ENCODE data around the gene CAMTA1.

Gene CAMTA1

DNA sequence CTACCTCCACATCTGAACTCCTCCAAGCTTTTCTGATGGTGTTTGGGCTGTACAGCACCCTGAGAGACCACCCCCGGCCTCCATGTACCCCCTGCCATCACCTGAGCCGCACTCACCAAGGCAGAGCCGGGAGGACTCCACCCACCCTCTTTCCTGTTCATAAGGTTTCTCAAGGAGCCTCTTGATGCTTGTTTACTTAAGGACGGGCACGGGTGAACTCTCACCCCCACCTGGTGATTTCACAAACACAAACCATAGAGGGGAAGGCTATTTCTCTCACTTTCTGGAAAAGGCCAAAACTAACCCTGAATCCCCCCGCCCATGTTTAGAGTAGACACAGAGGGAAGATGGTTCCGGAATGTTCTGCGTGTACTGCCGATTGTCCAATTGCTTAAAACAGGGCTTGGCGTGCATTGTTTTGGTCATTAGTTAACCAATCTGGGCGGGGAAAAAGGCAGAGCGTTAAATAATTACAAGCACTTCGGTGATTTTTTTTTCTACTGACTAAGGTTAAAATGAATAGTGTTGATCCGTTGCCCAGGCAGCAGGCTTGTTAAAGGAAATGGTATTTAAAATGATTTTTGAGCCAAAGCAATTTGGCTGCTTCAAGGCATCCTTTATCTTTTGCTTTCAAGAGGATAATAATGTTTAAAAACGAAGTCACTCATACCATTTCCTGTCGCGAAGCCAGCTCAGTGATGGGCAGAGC lies 706.0 kb downstream of the CAMTA1 start:
- no peak for DNase-seq (ENCODE audit: low read depth in 2 of 2)

DNA sequence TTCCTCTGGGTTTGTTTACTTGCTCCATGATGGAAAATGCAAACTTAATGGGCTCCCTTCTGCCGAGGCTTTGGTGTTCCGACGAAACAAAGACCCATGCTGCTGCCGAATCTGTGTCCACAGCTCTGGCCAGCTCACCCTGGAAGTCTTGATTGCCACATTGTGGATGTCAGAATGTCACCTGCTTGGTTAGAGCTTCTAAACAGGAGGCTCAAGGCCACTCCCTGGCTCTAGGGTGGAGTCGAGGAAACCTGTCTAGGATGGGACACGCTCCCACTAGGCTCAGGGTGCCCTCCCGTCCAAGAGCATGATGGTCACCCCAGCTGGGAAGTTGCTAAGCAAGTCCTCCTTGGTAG lies 706.5 kb downstream of the CAMTA1 start:
- no peak for DNase-seq (ENCODE audit: low read depth in 2 of 2)

DNA sequence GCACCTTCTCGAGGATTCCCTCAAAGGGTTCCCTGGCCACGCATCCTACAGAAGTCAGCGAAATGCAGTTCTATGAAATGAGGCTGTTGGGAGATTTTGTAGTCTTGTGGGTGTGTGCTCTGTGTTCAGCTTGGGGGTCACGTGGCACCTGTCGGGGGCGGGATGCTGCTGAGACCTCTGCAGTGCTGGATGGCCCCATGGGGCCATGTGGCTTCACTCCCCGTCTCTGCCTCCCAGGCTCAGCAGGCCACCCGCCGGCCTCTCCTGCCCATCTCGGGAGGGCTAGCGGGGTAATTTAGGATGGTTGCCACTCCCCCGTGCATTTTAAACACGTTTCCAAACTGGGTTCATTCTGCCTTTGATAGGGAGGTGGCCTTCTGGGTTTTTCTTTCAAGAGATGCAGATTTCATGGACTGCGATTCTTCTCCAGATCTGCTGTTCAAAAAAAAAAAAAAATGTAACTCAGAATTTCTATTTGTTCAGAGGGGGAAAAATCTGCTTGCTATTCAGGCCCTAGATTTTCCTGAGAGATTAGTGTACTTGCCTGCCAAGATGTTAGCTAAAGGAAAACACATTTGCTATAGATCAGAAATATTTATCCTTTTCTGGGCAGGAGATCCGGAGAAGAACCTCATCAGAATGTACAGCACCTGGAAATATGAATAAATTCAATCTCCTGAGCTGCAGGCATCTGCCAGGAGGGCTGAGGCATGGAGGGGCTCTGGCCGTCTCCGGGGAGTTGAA lies 708.6 kb downstream of the CAMTA1 start:
- no peak for DNase-seq (ENCODE audit: low read depth in 2 of 2)

DNA sequence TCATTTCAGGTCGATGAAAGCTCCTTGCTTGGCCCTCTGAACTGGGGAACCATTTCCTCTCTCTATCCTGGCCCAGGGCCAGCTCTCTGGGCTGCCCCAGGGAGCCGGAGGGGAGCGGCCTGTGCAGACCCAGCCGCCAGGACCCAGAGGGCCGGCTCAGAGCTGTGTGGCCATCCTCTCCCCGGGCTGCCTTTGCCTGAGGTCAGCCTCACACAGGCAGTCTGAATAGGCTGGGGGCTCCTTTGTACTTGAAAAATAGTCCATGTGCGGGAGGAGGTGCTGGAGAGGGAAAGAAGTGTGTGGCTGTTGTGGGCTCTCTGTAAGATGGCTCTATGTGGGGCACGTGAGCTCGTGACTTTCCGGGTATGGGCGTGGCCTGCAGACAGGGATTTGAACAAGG lies 710.7 kb downstream of the CAMTA1 start:
- no peak for DNase-seq (ENCODE audit: low read depth in 2 of 2)

DNA sequence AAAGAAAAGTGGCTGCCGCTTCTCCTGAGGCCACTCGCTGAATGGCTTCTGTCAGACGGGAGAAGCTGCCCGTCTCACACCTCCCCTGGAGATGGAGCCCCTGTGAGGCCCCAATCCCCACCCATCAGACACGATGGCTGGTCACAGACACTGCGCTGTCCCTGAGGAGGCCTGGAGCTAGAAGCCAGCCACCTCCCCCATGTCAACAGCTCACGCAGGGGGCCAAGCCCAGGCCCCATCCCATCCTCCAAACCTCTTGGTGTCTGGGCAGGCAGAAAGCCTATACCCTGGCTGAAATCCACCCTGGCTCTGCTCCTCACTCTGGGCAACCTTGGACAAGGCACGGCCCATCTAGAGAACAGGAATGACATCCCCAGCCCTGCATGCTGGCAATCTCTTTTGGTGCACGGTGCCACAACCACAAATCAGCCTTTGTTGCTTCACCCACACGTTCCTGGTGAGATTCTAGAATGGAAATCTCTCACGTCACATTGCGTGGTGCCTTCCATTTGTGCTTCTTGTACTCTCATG lies 711.9 kb downstream of the CAMTA1 start:
- no peak for DNase-seq (ENCODE audit: low read depth in 2 of 2)

DNA sequence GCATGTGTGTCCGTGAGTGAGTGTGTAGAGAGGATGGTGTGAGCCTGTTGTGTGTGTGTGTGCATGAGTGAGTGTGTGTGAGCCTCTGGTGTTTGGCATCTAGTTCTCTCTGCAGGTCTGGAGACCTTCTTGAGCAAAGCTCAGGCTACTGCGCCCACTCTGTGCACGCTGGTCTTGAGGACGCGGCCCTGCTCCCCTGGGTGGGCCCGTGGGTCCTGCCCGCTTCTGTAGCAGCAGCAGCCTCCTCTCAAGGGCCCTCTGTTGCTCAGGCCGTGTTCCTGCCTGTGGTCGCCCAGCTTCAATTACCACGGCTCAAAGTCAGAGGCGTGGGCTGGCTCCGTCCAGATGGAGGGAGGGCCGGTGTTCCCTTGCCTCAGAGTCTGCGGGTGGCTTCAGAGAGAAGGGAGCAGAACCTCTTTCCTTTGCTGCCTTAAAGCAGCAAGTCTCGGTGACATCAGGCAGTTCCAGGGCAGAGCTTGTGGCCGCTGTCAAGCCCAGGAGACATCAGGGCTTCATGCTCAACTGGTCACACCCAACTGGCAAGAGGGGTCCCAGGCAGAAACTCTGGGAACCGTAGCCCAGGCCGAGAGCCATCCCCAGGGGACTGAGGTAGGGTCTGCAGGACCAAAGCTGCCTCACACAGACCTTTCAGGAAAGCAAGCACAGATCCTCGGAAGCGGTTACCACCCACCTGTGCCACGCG lies 715.3 kb downstream of the CAMTA1 start:
- DNase-seq (ENCODE audit: low read depth in 2 of 2) = no peak

DNA sequence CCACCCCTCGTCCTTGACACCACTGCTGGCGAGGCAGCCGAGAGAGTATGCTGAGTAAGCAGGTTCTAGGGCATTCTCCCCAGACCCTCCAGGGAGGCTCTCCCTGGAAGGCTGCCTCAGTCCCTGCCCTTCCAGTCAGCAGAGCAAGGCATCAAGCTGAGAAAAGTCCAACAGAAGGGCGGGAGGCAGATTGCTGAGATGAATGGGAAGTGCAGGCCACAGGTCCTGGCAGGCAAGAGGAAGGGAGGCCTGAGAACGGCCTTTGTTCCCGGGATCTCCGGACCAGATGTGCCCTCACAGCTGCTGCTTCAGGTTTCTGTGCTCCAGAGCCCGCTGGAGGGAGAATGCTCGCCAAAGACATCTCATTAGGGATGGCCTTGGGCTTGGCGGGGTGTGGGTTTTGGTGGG lies 715.8 kb downstream of the CAMTA1 start:
- no peak for DNase-seq (ENCODE audit: low read depth in 2 of 2)

DNA sequence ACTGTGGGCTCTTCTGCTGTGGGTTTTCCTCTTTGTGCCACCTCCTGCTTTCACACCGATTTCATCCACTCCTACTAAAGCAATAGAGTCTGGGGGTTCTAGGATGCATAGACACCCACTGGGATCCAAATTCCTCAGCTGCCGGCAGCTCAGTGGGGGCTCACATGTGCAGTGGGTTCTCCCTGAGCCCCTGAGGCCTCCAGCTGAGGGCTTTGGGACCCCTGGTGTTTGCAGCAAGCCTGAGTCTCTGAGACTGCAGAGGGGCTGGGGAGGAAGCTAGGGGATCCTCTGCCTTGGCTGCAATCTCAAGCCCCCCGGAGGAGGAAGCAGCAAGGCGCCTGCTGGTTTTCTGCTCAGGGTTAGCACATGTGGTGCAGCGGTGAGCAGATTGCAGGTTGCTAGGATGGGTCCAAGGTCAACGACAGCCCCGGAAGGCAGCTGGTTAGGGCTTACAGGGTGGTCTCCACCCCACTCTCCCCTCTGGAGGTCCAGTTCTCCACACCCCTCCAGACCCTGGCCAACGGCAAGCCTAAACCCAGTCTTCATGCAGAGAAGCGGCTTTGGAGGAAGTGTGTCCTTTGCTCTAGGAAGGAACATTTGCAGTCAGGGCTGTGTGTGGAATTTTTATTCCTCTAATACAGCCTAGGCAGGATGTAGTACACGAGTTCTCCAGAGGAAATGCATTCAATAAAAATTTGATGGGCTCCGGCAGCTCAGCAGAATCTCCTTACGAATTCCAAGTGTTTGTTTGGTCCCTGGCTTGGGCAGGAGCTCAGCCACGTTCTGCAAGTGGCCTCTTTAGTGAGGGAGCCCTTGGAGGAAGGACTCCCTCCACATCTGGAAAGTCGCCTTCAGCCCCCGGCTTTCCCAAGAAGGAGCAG lies 716.7 kb downstream of the CAMTA1 start:
- no peak for DNase-seq (ENCODE audit: low read depth in 2 of 2)

DNA sequence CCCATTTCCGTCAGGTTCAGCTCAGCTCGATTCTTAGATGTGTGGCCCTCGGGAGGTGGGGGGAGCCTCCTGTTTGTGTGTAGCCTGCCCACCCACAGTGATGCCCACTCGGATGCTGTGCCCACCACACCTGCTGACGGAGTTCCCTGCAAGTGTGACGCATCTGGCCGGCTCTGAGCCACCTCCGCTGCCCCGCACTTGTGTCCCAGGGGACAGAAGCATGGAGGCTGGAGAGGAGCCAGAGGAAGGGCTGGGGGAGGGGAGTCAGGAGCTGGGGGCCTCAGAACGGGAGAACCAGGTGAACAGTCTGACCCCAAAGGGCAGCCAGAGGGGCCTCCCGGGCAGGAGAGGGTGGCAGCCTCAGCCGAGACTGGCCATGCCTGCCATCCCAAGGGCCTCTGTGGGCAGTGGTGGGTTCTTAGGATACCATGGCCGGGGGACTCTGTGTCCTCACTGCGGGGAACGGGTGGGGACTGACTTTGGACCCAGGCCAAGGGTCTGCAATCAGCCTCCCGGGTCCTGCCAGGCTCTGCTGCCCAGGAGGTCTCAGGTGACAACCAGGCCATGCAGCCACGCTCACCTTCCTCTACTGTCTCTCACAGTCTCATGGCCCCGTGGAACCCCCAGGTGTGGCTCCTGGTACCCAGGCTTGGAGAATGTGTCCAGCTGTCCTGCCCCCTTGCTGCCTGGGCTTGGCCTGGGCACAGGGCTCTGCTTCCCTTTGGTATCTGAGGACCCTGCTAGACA lies 718.6 kb downstream of the CAMTA1 start:
- DNase-seq (ENCODE audit: low read depth in 2 of 2) = no peak

DNA sequence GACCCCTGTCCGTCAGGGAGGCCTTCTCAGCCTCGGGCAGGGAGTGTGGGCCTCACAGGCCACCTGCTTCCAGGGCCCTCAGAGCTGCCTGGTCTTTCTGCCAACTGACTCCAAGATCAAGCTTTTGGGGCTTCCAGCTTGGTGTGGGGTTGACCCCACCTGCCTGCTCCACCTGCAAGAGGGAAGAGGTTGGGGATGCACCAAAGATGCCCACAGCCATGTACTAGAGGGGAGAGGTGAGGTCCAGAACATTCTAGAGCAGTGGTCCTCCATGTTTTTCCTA lies 719.1 kb downstream of the CAMTA1 start:
- no peak for DNase-seq (ENCODE audit: low read depth in 2 of 2)

DNA sequence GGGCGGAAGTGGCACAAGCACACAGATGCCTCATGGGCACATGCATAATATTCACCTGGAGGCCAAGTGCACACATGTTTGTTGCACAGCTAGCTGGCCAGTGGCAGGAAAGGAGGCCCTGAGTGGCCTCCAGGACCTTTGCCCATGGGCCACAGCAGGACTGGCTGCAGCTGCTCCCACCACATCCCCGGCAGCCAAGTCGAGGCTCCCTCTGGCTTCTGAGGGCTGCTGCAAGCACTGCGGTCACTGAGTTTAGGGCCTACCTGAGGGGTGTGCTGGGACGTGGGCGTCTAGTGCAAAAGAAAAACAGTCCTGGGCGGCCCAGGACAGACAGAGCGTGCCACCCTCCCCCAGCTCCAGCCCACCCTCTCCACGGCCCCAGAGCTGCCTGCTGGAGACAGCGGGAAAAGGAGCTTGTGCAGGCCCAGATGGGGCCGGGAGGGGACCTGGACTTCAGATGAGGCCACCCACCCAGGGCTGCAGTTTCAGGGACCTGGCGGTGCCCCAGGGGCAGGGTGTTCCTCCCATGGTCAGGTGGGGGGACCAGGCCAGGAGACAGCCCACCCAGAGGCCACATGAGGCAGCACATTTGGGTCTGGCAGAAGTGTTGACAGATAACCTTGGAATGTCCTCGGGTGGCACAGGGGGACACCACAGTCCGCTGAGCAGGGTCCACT lies 720.0 kb downstream of the CAMTA1 start:
- no peak for DNase-seq (ENCODE audit: low read depth in 2 of 2)

DNA sequence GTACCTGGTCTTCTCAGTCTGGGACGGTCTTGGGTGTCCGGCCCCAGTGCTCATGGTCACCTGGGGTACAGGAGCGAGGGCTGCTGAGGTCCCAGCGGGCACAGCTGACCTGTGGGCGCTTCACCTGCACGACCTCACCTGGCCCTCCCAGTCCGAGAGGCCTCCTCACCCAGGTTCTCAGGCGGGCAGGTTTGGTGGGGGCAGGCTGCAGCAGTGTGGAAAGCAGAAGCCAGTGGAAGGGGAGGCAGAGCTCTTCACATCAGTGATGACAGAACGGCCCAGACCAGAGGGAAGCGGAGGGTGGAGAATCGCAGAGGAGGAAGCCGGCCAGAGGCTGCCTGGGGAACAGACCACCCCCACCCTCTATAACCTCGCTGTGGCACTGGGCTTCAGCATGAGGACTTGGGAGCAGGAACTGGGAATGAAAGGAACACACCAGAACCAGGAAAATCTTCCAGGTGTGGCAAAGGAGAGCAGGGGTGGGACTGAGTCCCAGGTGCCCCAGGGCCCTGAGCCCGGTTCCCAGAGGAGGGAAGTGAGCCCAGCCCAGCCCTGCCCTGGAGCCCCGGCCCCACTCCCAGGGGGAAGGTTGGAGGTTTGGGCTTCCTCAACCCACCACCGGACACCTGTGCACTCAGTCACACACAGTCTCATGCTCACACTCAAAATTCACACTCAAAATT lies 720.7 kb downstream of the CAMTA1 start:
- DNase-seq (ENCODE audit: low read depth in 2 of 2) = no peak

DNA sequence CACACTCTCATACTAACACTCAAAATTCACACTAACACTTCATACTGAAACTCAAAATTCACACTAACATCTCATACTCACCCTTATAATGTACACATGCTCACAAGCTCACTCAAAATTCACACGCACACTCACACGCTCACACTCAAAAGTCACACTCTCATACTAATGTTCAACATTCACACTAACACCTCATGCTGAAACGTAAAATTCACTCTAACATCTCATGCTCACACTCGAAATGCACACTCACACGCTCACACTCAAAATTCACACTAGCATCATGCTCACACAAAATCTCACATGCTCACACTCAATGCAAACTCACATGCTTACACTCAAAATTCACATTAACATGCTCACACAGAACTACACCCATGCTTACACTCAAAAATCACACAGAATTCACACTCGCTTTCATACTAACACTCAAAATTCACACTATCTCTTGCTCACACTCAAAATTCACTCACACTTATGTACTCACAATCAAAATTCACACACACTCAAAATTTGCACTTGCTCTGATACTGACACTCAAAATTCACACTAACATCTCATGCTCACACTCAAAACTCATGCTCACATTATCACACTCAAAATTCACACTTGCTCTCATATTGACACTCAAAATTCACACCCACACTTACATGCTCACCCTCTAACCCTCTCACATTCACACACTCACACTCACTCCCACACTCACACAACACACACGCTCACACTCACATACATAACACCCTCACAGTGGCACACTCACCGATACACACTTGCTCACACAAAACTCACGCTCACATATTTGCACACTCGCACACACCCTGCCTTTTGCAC lies 721.4 kb downstream of the CAMTA1 start:
- DNase-seq (ENCODE audit: low read depth in 2 of 2) = no peak

DNA sequence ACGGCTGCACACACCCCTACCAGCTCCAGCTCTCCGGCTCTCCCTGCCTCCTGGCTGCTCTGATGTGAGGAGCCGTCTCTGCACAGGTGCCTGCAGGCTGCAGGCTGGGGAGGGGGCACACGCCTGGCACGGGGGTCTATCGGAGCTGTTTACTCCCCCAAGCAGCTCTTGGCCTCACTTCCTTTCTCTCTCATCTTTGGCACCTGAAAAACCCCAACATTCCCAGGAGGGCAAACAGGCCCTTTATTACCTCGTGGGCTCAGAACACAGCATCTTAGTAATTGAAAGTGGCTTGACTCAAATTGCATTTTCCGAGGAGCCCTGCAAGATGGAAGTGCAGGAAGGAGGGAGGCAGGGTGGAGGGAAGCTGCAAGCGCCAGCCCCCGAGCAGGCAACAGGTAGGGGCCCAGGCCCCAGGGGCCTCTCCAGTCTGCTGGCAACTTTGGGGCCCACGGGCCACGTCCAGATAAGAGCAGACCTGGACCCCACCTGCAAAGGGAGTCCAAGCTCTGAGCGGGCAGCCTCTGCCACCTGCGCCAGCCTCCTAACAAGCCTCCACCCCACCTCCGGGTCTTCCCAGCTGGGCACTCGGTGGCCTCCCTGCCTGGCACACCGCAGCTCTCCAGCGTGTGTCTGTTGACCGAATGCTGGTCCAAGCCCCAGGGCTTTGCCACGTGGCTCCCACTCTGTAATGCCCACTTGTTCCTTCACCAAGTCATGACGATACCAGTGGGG lies 722.2 kb downstream of the CAMTA1 start:
- DNase-seq (ENCODE audit: low read depth in 2 of 2) = no peak

DNA sequence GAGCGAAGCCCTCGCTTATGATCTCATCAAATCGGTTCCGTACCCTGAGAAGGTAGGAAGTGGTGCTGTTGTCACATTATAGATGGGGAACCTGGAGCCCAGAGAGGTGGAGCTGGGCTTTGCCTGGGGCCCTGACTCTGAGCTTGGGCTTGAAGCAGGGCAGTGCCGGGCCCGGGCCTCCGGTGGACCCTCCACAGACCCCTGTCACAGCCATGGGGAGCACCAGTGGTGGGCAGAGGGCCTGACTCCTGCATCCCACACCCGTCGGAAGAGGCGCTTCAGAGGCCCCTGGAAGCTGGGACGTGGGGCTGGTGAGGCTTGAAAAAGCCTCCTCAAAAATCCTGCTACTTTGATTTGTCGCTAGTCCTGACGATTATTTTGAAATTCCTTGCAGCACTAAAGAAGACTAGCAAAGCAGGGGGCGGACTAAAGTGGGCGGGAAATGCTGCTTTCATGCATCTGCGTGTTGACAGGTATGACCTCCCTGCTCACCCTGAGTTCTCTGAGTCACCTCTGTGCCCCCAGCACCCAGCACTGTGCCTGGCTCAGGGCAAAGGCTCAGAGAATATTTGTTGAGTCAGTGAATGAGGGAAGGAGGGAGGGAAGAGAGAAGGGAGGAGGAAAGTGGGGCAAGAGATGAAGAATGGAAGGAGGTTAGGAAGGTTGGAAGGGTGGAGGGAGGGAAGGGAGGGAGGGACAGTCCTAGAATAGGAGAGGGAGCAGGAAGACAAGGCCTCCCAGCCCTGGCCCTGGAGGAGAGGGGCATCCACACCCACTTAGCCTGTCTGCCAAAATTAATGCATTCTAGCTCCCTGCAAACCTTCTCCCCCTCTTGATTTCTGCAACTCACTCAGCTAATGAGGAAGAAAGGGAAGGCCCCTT lies 723.0 kb downstream of the CAMTA1 start:
- no peak for DNase-seq (ENCODE audit: low read depth in 2 of 2)

DNA sequence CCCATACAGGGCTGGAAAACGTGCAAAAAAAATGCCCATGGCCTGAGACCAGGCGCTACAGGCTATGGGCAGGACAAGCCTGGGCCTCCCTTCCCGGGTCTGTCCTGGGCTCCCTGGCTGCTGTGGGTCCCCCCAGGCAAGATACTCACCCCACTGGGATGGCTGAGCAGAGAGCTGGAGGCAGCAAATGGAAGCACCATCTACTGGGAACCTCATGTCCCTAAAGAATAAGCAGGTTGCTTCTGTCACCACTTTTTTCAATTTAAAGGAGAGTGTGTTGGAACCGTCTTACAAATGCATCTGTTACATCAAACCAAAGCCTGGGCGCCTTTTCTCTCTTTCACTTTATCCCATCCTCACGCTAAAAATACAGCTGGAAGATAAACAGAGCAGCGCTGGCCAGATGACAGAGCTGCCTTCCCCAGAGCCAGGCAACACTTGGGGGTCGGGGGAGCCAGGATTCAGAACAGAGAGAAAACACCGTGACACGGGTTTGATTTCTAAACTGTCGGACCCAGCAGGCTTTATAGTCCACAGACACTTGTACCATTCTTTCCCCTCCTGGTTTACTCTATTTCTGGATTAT lies 723.8 kb downstream of the CAMTA1 start:
- DNase-seq (ENCODE audit: low read depth in 2 of 2) = no peak

DNA sequence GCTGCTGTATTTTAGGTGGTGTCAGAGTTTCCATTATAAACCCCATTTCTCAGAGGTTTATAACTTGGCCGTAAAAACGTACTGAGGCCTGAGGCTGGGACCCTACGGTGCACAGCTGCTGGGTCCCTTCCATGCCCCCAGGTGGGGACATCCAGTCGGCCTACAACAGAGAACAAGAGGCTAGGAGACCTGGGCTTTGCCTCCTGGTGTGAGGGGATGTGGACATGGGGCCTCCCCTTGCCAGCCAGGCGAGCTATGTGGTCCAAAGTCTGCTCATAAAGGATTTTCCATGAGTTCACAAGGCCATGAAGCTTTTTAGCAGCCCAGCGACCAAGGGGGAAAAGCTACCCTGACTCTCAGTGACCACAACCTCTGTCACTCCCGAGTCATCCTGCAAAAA lies 724.3 kb downstream of the CAMTA1 start:
- no peak for DNase-seq (ENCODE audit: low read depth in 2 of 2)

All from activated CD4-positive, alpha-beta T cell treated with anti-CD3 and anti-CD28 coated beads for 24 hours (primary cell).